ENCODE results near the gene NUDT16L1. TPM values are rescaled to one million over a fixed set of nuclear protein-coding genes. Genes with fewer than 3 reads are reported as not detected.

The NUDT16L1 gene
- polyA plus RNA-seq, 1 experiment = 25.2 TPM

- POLR2A ChIA-PET = no interaction called here
- TF ChIP-seq CTCF (IDR thresholded peaks at IDR 0.05; ENCODE audit: low read depth, low read length) = no peak
- Histone ChIP-seq H3K27ac (ENCODE audit: low read depth, low read length) (no peak overlapping the region), H3K9me3 (ENCODE audit: control insufficient read depth, insufficient read depth, low read length) (no peaks in the 10 kb centered on the region; the same call in 1 of the 2 replicates), H3K27me3 (ENCODE audit: control insufficient read depth, insufficient read depth, low read length) (no peaks in the 10 kb centered on the region), H3K4me3 (ENCODE audit: low read depth, low read length) (no peak overlapping the region)
- CTCF ChIA-PET = no interaction called here
- no peak for DNase-seq (ENCODE audit: low read depth, low spot score)
Observed at GRCh38 chr16:4697848-4698291, 4.5 kb downstream of the NUDT16L1 start.

- POLR2A ChIA-PET = no interaction called here
- DNase-seq (ENCODE audit: low read depth, low spot score) = no peak
- H3K27me3 ChIP-seq (ENCODE audit: control insufficient read depth, insufficient read depth, low read length) = no peaks in the 10 kb centered on the region
- H3K4me3 ChIP-seq (ENCODE audit: low read depth, low read length) = no peak overlapping the region
- CTCF ChIA-PET = interaction anchor here (0.6 kb wide), 1 partner anchor 257 kb away, joined by 3 read pairs; no protein-coding TSS in a partner anchor
- H3K9me3 ChIP-seq (ENCODE audit: control insufficient read depth, insufficient read depth, low read length) = no peaks in the 10 kb centered on the region
- no peak overlapping the region for H3K27ac ChIP-seq (ENCODE audit: low read depth, low read length)
- no peak for TF ChIP-seq CTCF (IDR thresholded peaks at IDR 0.05; ENCODE audit: low read depth, low read length)
Observed at GRCh38 chr16:4698321-4699045, 5.1 kb downstream of the NUDT16L1 start.

DNA sequence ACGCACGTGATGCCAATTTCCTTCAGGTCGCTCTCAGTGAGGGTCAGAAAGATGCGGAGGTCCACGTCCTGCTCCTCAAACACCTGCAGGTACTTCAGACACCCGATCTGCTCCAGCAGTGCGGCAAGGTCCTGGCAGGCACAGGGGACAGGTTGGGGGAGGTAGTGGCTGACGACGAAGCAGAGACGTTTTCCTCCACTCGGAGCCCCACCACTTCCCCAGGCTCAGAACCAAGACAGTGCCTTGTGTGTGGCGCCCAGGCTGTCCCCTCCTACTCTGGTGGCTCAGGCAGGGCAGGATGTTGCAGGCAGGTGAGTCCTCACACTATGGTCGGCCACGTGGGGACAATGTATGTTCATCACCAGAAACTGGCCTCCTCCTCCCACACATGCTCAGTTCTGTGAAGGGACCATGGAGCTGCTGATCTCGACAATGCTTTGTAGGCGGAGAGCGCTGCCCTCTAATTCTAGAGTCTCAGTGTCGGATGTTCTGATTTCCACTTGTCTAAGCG is 5.7 kb downstream of the NUDT16L1 start:
- ChIA-PET CTCF (interaction anchor here (0.6 kb wide), 1 partner anchor 257 kb away, joined by 3 read pairs; no protein-coding TSS in a partner anchor), POLR2A (no interaction called here)
- DNase-seq (ENCODE audit: low read depth, low spot score) = no peak
- Histone ChIP-seq H3K4me3 (ENCODE audit: low read depth, low read length) (no peak overlapping the region), H3K27ac (ENCODE audit: low read depth, low read length) (no peak overlapping the region), H3K9me3 (ENCODE audit: control insufficient read depth, insufficient read depth, low read length) (no peaks in the 10 kb centered on the region), H3K27me3 (ENCODE audit: control insufficient read depth, insufficient read depth, low read length) (no peaks in the 10 kb centered on the region)
- TF ChIP-seq CTCF (IDR thresholded peaks at IDR 0.05; ENCODE audit: low read depth, low read length) = no peak

GRCh38 chr16:4700380-4700996 is 7.1 kb downstream of the NUDT16L1 start:
- DNase-seq (ENCODE audit: low read depth, low spot score) = no peak
- TF ChIP-seq CTCF (IDR thresholded peaks at IDR 0.05; ENCODE audit: low read depth, low read length) = no peak
- no peak overlapping the region for H3K27ac ChIP-seq (ENCODE audit: low read depth, low read length)
- H3K4me3 ChIP-seq (ENCODE audit: low read depth, low read length) = no peak overlapping the region
- CTCF ChIA-PET = no interaction called here
- POLR2A ChIA-PET = no interaction called here
- H3K27me3 ChIP-seq (ENCODE audit: control insufficient read depth, insufficient read depth, low read length) = no peaks in the 10 kb centered on the region
- H3K9me3 ChIP-seq (ENCODE audit: control insufficient read depth, insufficient read depth, low read length) = no peaks in the 10 kb centered on the region
